Activated naive CD4-positive, alpha-beta T cell treated with anti-CD3 and anti-CD28 coated beads for 36 hours (primary cell): ENCODE measurements around the gene ANXA6. TPM values are rescaled to one million over a fixed set of nuclear protein-coding genes. Genes with fewer than 3 reads are reported as not detected.
"Not testable (repeated sequence)": the region's sequence is repeated elsewhere in the genome, so short reads cannot be mapped to it uniquely, and the experiment has no call there.

Experiments
- CTCF ChIA-PET: fragments of 350-600 bp; sonication (Branson Sonifier 250); formaldehyde crosslinking; loops from one replicate; lab custom pipeline; 2021; ENCODE audit warnings: antibody characterized with exemption; lab: Charles Lee
- DNase-seq: peaks from one replicate; pipeline ENCODE4 v3.0.0-alpha.2; 2020
- H3K27ac Mint-ChIP-seq: one replicate; pipeline ENCODE4 v1.8.0; 2021; ENCODE audit warnings: mild to moderate bottlenecking, mixed read lengths
- H3K27me3 Mint-ChIP-seq: one replicate; pipeline ENCODE4 v1.8.0; 2021; ENCODE audit warnings: low read depth, mixed read lengths
- H3K36me3 Mint-ChIP-seq: one replicate; pipeline ENCODE4 v1.8.0; 2021; ENCODE audit warnings: low read depth, mixed read lengths
- H3K4me1 Mint-ChIP-seq: one replicate; pipeline ENCODE4 v1.8.0; 2021; ENCODE audit warnings: low read depth, mixed read lengths
- H3K4me3 Mint-ChIP-seq: one replicate; pipeline ENCODE4 v1.8.0; 2021; ENCODE audit warnings: mild to moderate bottlenecking, moderate library complexity, mixed read lengths
- H3K9me3 Mint-ChIP-seq: one replicate; pipeline ENCODE4 v1.8.0; 2021; ENCODE audit warnings: mixed read lengths
- intact Hi-C: fragments of 100-400 bp; cut with micrococcal nuclease; formaldehyde crosslinking; loops from one replicate; pipeline ENCODE4 v1.15.1; 2023
- total RNA-seq, 2 experiments: library from RNA; stranded (reverse); gene quantifications; one replicate each; pipeline ENCODE4 v1.2.3, GENCODE V29; 2021

ANXA6 gene
- 100 to 1,000 TPM; 272 to 284 TPM for total RNA-seq

GRCh38 chr5:151157426-151158286 lies at the start of gene ANXA6:
TSS of gene ANXA6 (minus strand) at chr5:151157779. CDS start at chr5:151147901, 9,878 bp downstream.
- Mint-ChIP-seq H3K36me3 (peaks cover 5% of the 10 kb centered on the region), H3K4me1 (peaks cover 56% of the 10 kb centered on the region), H3K27me3 (no peaks in the 10 kb centered on the region), H3K27ac (peak within 1 kb of the TSS; percentile 90), H3K9me3 (no peaks in the 10 kb centered on the region), H3K4me3 (peak within 1 kb of the TSS; percentile 92)
- peak; percentile 71 for DNase-seq
- CTCF ChIA-PET: interaction anchor here (0.8 to 6.5 kb wide), 10 partner anchors 7 to 159 kb away, joined by 3 to 59 read pairs (median 4); partner anchors contain the start of gene CCDC69
- intact Hi-C loops: loop anchor here (10.0 kb wide), 1 partner anchor 287 kb away; the partner anchor contains the start of gene SLC36A1

DNA sequence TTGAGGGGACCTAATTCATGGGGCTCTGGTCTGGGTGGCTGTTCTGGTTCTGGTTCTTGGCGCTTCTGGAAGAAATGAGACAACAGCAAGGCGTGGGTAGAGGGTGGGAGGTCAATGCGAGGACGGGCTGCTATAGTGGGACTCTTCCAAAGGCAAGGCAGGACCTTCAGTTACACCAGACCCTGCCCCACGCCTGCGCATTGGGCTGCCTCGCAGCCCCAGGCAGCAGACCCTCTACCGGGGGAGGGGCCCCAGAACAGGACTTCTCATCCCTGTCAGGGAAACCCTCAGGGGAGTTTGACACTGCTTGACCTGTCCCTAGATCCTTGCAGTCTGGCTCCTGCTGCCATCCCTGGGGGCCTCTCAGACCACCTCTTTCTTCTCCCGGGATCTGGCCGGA lies 47.8 kb upstream of the ANXA6 start:
- Mint-ChIP-seq H3K4me3 (no peak overlapping the region), H3K36me3 (peaks cover 3% of the 10 kb centered on the region), H3K27me3 (no peaks in the 10 kb centered on the region), H3K27ac (no peak overlapping the region), H3K4me1 (peaks cover 55% of the 10 kb centered on the region), H3K9me3 (no peaks in the 10 kb centered on the region)
- intact Hi-C loops: no loop called here
- CTCF ChIA-PET: interaction anchor here (1.8 kb wide), 1 partner anchor 8 kb away, joined by 4 read pairs; no protein-coding TSS in a partner anchor
- no peak for DNase-seq

DNA sequence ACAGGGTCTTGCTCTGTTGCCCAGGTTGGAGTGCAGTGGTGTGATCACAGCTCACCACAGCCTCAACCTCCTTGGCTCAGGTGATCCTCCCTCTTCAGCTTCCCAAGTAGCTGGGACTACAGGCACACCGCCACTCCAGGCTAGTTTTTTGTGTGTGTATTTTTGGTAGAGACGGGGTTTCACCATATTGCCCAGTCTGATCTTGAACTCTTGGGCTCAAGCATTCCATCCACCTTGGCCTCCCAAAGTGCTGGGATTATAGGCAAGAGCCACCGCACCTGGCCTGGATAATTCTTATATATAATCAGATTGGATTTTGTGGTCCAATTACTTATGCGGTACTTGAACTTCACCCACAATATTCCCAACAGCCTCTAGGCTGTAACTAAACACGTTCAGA lies 46.5 kb upstream of the ANXA6 start:
- H3K27ac Mint-ChIP-seq: peak overlapping the region; percentile 12
- CTCF ChIA-PET: interaction anchor here (1.8 kb wide), 1 partner anchor 10 kb away, joined by 4 read pairs; no protein-coding TSS in a partner anchor
- H3K36me3 Mint-ChIP-seq: peaks cover 6% of the 10 kb centered on the region
- no peak for DNase-seq
- H3K9me3 Mint-ChIP-seq: no peaks in the 10 kb centered on the region
- H3K27me3 Mint-ChIP-seq: no peaks in the 10 kb centered on the region
- H3K4me1 Mint-ChIP-seq: peaks cover 42% of the 10 kb centered on the region
- intact Hi-C loops: no loop called here
- H3K4me3 Mint-ChIP-seq: no peak overlapping the region

- Mint-ChIP-seq H3K4me1 (peaks cover 33% of the 10 kb centered on the region), H3K4me3 (peak overlapping the region; percentile 39), H3K27me3 (no peaks in the 10 kb centered on the region), H3K27ac (peak overlapping the region; percentile 84), H3K36me3 (peaks cover 3% of the 10 kb centered on the region), H3K9me3 (no peaks in the 10 kb centered on the region)
- CTCF ChIA-PET: interaction anchor here (1.1 to 1.2 kb wide), 3 partner anchors 9 to 36 kb away, joined by 3 to 6 read pairs (median 4); no protein-coding TSS in a partner anchor
- DNase-seq: peak; percentile 75
- intact Hi-C loops: loop anchor here (1.0 kb wide), 1 partner anchor 9 kb away; no protein-coding TSS in a partner anchor
Observed at GRCh38 chr5:151202381-151203139, 45.0 kb upstream of the ANXA6 start.

DNA sequence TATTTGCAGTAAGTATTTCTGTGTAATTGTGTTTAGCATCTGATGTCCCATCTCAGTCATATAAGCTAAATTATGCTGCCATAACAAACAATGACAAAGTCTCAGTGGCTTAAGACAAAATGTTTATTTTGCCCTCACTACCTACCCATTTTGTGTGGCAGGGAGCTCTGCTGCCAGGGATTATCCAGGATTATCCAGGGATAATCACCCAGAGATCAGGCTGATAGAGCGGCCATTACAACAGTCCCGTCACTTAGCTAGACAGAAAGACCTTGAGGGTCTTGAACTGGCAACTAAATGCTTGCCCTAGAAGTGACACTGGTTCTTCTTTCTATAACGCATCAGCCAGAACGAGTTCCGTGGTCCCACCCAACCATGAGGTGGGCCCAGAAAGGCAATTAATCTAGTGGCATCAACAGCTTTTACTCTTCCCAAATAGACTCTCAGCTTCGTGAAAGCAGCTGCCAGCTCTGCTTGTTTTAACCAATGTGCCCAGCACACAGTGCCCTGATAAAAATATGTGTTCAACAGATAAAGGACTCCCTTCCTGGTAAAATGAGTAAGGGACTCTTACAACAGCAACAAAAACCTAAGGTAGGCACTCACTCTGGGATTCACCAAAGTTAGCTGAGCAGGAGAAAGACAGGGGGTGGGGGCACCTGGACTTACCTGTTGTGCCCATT lies 43.5 kb upstream of the ANXA6 start:
- H3K36me3 Mint-ChIP-seq: peaks cover 11% of the 10 kb centered on the region
- DNase-seq: no peak
- CTCF ChIA-PET: interaction anchor here (1.0 to 1.5 kb wide), 3 partner anchors 10 to 74 kb away, joined by 3 to 5 read pairs (median 3); no protein-coding TSS in a partner anchor
- H3K9me3 Mint-ChIP-seq: no peaks in the 10 kb centered on the region
- intact Hi-C loops: no loop called here
- no peaks in the 10 kb centered on the region for H3K27me3 Mint-ChIP-seq
- peak overlapping the region; percentile 48 for H3K27ac Mint-ChIP-seq
- H3K4me3 Mint-ChIP-seq: no peak overlapping the region
- H3K4me1 Mint-ChIP-seq: peaks cover 42% of the 10 kb centered on the region

- Mint-ChIP-seq H3K9me3 (no peaks in the 10 kb centered on the region), H3K4me1 (peaks cover 42% of the 10 kb centered on the region), H3K4me3 (no peak overlapping the region), H3K27me3 (no peaks in the 10 kb centered on the region), H3K36me3 (peaks cover 15% of the 10 kb centered on the region), H3K27ac (no peak overlapping the region)
- intact Hi-C loops: no loop called here
- DNase-seq: no peak
- CTCF ChIA-PET: no interaction called here
Observed at GRCh38 chr5:151199581-151200185, 42.1 kb upstream of the ANXA6 start.

GRCh38 chr5:151198861-151199260 lies 41.3 kb upstream of the ANXA6 start:
- Mint-ChIP-seq H3K27me3 (no peaks in the 10 kb centered on the region), H3K36me3 (peaks cover 17% of the 10 kb centered on the region), H3K27ac (no peak overlapping the region), H3K9me3 (no peaks in the 10 kb centered on the region), H3K4me3 (no peak overlapping the region), H3K4me1 (peaks cover 45% of the 10 kb centered on the region)
- intact Hi-C loops: no loop called here
- no peak for DNase-seq
- CTCF ChIA-PET: interaction anchor here (1.0 kb wide), 1 partner anchor 117 kb away, joined by 4 read pairs; no protein-coding TSS in a partner anchor

GRCh38 chr5:151197291-151197600 lies 39.7 kb upstream of the ANXA6 start:
- H3K27me3 Mint-ChIP-seq: not testable (repeated sequence)
- intact Hi-C loops: loop anchor here (2.0 kb wide), 2 partner anchors 14 to 28 kb away; partner anchors contain the start of gene CCDC69
- peaks cover 27% of the 10 kb centered on the region for H3K36me3 Mint-ChIP-seq

DNA sequence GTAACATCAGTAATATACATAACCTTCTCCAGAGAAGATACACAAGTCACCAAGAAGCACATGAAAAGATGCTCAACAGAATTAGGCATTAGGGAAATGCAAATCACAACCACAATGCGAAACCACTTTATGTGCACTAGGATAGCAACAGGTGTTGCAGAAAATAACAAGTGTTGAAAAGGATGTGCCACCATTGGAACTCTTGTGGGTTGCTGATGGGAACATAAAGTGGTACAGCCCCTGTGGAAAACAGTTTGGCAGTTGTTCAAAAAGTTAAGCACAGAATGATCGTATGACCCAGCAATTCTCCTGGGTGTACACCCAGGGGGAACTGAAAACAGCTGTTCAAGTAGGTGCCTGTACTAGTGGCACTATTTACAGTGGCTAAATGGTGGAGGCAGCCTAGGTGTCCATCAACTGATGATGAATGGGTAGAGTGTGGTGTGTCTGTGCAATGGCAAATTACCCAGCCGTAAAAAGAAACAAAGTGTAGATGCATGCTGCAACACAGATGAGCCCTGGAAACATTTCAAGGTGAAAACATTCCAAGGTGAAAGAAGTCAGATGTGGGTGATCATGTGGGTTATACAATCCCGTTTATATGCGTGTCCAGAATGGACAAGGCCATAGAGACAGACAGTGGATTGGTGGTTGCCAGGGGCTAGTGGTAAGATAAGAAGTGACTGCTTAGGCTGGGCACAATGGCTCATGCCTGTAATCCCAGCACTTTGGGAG lies 39.1 kb upstream of the ANXA6 start:
- CTCF ChIA-PET: no interaction called here
- Mint-ChIP-seq H3K9me3 (peaks cover 7% of the 10 kb centered on the region), H3K4me3 (no peak overlapping the region), H3K4me1 (peaks cover 48% of the 10 kb centered on the region), H3K27ac (peak overlapping the region; percentile 44), H3K27me3 (no peaks in the 10 kb centered on the region), H3K36me3 (peaks cover 30% of the 10 kb centered on the region)
- intact Hi-C loops: loop anchor here (2.0 kb wide), 2 partner anchors 14 to 28 kb away; partner anchors contain the start of gene CCDC69
- peak; percentile 40 for DNase-seq

More at GRCh38 chr5:151197291-151197600, 39.7 kb upstream of the ANXA6 start:
- H3K9me3 Mint-ChIP-seq, H3K27ac Mint-ChIP-seq, H3K4me3 Mint-ChIP-seq, DNase-seq, CTCF ChIA-PET: not testable (repeated sequence)
- peaks cover 43% of the 10 kb centered on the region for H3K4me1 Mint-ChIP-seq

- Mint-ChIP-seq H3K27ac (peak overlapping the region; percentile 44), H3K4me1 (peaks cover 57% of the 10 kb centered on the region), H3K4me3 (no peak overlapping the region), H3K27me3 (no peaks in the 10 kb centered on the region), H3K36me3 (peaks cover 38% of the 10 kb centered on the region), H3K9me3 (peaks cover 10% of the 10 kb centered on the region)
- intact Hi-C loops: loop anchor here (2.0 kb wide), 2 partner anchors 15 to 29 kb away; partner anchors contain the start of gene CCDC69
- CTCF ChIA-PET: no interaction called here
- DNase-seq: peak; percentile 30
Observed at GRCh38 chr5:151195622-151196021, 38.0 kb upstream of the ANXA6 start.

DNA sequence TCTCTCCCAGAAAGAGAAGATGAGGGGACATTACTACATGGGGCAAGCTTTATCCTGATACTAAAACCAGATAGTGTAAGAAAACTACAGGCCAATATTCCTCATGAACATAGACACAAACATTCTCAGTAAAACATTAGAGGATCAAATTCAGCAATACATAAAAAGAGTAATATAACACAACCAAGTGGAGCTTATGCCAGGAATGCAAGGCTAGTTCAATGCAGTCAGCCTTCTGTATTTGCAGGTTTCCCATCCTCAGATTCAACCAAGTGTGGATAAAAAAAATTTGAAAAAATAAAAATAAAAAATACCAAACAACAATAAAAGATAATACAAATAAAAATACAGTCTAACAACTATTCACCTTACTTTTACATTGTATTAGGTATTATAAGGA lies 35.0 kb upstream of the ANXA6 start:
- intact Hi-C loops: no loop called here
- no peak for DNase-seq
- Mint-ChIP-seq H3K27me3 (no peaks in the 10 kb centered on the region), H3K36me3 (peaks cover 51% of the 10 kb centered on the region), H3K4me3 (no peak overlapping the region), H3K9me3 (peaks cover 16% of the 10 kb centered on the region), H3K27ac (no peak overlapping the region), H3K4me1 (peaks cover 63% of the 10 kb centered on the region)
- CTCF ChIA-PET: interaction anchor here (1.0 kb wide), 1 partner anchor 31 kb away, joined by 3 read pairs; the partner anchor contains the start of gene CCDC69
